GM10266 (cell line): Measurements from ENCODE around the gene PLXDC1.
"Not testable (repeated sequence)": the region's sequence is repeated elsewhere in the genome, so short reads cannot be mapped to it uniquely, and the experiment has no call there.

Experiments
- DNase-seq: peaks from one replicate; pipeline ENCODE4 v3.0.0; 2012; ENCODE audit errors: extremely low spot score
- CTCF ChIP-seq: IDR thresholded peaks from 2 replicates; pipeline ENCODE4 v1.5.1; 2012; ENCODE audit warnings: mild to moderate bottlenecking, low read depth; ENCODE audit not compliant: control insufficient read depth, insufficient read depth; ENCODE audit errors: missing control alignments

The PLXDC1 gene

GRCh38 chr17:39170558-39170957 lies 19.1 kb upstream of the PLXDC1 start:
- no peak for DNase-seq
- no peak for TF ChIP-seq CTCF

GRCh38 chr17:39170109-39170508 lies 18.7 kb upstream of the PLXDC1 start:
- TF ChIP-seq CTCF: no peak
- DNase-seq: no peak

GRCh38 chr17:39169518-39169917 lies 18.1 kb upstream of the PLXDC1 start:
- TF ChIP-seq CTCF: no peak
- no peak for DNase-seq

- no peak for DNase-seq
These were observed 17.7 kb upstream of the PLXDC1 start for GRCh38 chr17:39169101-39169500.

GRCh38 chr17:39168503-39168902 lies 17.1 kb upstream of the PLXDC1 start:
- DNase-seq: not testable (repeated sequence)

More at GRCh38 chr17:39169101-39169500, 17.7 kb upstream of the PLXDC1 start:
- no peak for TF ChIP-seq CTCF

GRCh38 chr17:39167476-39167875 lies 16.0 kb upstream of the PLXDC1 start:
- no peak for DNase-seq
- TF ChIP-seq CTCF: no peak

- DNase-seq: no peak
- no peak for TF ChIP-seq CTCF
These were observed 15.2 kb upstream of the PLXDC1 start for GRCh38 chr17:39166437-39167335.
